ENCODE data around the gene VMAC. TPM values are rescaled to one million over a fixed set of nuclear protein-coding genes. Genes with fewer than 3 reads are reported as not detected.

The VMAC gene
- total and polyA plus RNA-seq, 2 donors (not counting 3 experiments of a cell fraction or from before 2014, with no cell fraction given) = 4.7 to 6.9 TPM

GRCh38 chr19:5941673-5942072 is 37.0 kb downstream of the VMAC start:
- intact Hi-C loops (cut with micrococcal nuclease) = no loop called here
- Histone ChIP-seq H3K9ac (replicated peaks; ENCODE audit: extremely low read depth, insufficient read depth, low read length) (no peak overlapping the region), H3K79me2 (ENCODE audit: control insufficient read depth, insufficient read depth, low read length) (peaks cover 8% of the 10 kb centered on the region), H3K36me3 (ENCODE audit: control insufficient read depth in 2 of 2, extremely low read depth in 1 of 2, insufficient read depth in 2 of 2, low read length in 2 of 2) (peaks cover 4 to 17% of the 10 kb centered on the region in 2 experiments), H3K4me3 (replicated peaks in 1 of 3; ENCODE audit: insufficient read depth in 1 of 3, low read depth in 1 of 3, low read length in 3 of 3) (no peak overlapping the region), H3K9me3 (replicated peaks; ENCODE audit: control insufficient read depth, insufficient read depth, low read length) (no peaks in the 10 kb centered on the region), H3K4me2 (ENCODE audit: insufficient read depth, low read length) (no peak overlapping the region), H3K27me3 (ENCODE audit: control insufficient read depth in 2 of 2, insufficient read depth in 2 of 2, low read length in 2 of 2) (no peaks in the 10 kb centered on the region), H3K27ac (ENCODE audit: insufficient read depth, low read depth, low read length) (no peak overlapping the region), H4K20me1 (replicated peaks; ENCODE audit: control insufficient read depth, extremely low read depth, insufficient read depth, low read length) (no peaks in the 10 kb centered on the region), H2AFZ (ENCODE audit: low read depth, low read length) (no peak overlapping the region), H3K4me1 (ENCODE audit: control insufficient read depth, extremely low read depth, insufficient read depth, low read length) (no peaks in the 10 kb centered on the region), H3K9me1 (replicated peaks; ENCODE audit: control insufficient read depth, extremely low read depth, insufficient read depth, low read length) (no peaks in the 10 kb centered on the region)
- TF ChIP-seq MAX (IDR thresholded peaks at IDR 0.05; ENCODE audit: insufficient read depth, insufficient read length) = no peak
- TF ChIP-seq EZH2 (IDR thresholded peaks at IDR 0.05; ENCODE audit: borderline replicate concordance, low read depth, low read length, severe bottlenecking) = no peak
- no peak for TF ChIP-seq MYC (IDR thresholded peaks at IDR 0.05; ENCODE audit: low read depth, low read length)
- no peak for TF ChIP-seq GATA2 (IDR thresholded peaks at IDR 0.05; ENCODE audit: insufficient read depth, insufficient read length, low read depth, low read length)
- TF ChIP-seq FOS (IDR thresholded peaks at IDR 0.05; ENCODE audit: borderline replicate concordance, insufficient read depth, low read length) = no peak
- no peak for TF ChIP-seq CTCF (IDR thresholded peaks at IDR 0.05; ENCODE audit: extremely low read depth in 1 of 2, insufficient read depth in 1 of 2, low read depth in 1 of 2, low read length in 2 of 2)
- no peak for TF ChIP-seq POLR2AphosphoS5 (IDR thresholded peaks at IDR 0.05; ENCODE audit: insufficient read depth, low read depth, low read length)
- TF ChIP-seq JUN (IDR thresholded peaks at IDR 0.05; ENCODE audit: borderline replicate concordance, insufficient read depth, insufficient read length, low read depth) = no peak
- TF ChIP-seq POLR2A (IDR thresholded peaks at IDR 0.05; ENCODE audit: low read depth, low read length) = no peak
- dilution Hi-C loops (cut with MboI; ENCODE audit: extremely low pct_ligation_motif_present, low sequenced_read_pairs) = no loop called here
- ChIA-PET POLR2A (no interaction called here), CTCF (interaction anchor here (1.3 kb wide), 1 partner anchor 10 kb away, joined by 6 read pairs; no protein-coding TSS in a partner anchor)
- FAIRE-seq (no peak), DNase-seq (ENCODE audit: low read depth, low spot score) (no peak)
- no TSS peak for BruUV-seq (replicated peaks)
